Esophagus squamous epithelium (tissue), 5 donors: Measurements from ENCODE around the gene B3GNT3. TPM values are rescaled to one million over a fixed set of nuclear protein-coding genes. Genes with fewer than 3 reads are reported as not detected.

ENCODE experiments used
- DNase-seq: peaks from one replicate; lab custom pipeline; 2025; lab: John Stamatoyannopoulos, UW
- H3K27ac ChIP-seq, 4 donors: fragments of 200-600 bp; sonication (generic); one replicate each; pipeline ENCODE4 v1.5.1; 2016 to 2019; ENCODE audit warnings: mild to moderate bottlenecking in 1 of 4
- H3K27me3 ChIP-seq, 4 donors: fragments of 200-600 bp; sonication (generic); 1 replicate in 3 of 4; 2 replicates in 1 of 4; pipeline versions ENCODE4 v1.5.1 to v1.6.0; 2017 to 2021; ENCODE audit warnings: antibody characterized with exemption in 1 of 4
- H3K36me3 ChIP-seq, 3 donors: fragments of 200-600 bp; sonication (generic); one replicate each; pipeline ENCODE4 v1.5.1; 2016 to 2019
- H3K4me1 ChIP-seq, 3 donors: fragments of 200-600 bp; sonication (generic); one replicate each; pipeline ENCODE4 v1.5.1; 2017 to 2019
- H3K4me3 ChIP-seq, 4 donors: fragments of 200-600 bp; sonication (generic); 1 replicate in 3 of 4; 2 replicates in 1 of 4; pipeline ENCODE4 v1.5.1; 2016 to 2019; ENCODE audit warnings: mild to moderate bottlenecking in 2 of 4, moderate library complexity in 1 of 4
- H3K9me3 ChIP-seq, 3 donors: fragments of 200-600 bp; sonication (generic); one replicate each; pipeline ENCODE4 v1.5.1; 2016 to 2019
- POLR2A ChIP-seq, 4 donors: fragments of 450-650 bp; IDR thresholded peaks; one replicate each; pipeline ENCODE4 v1.6.1; 2017; ENCODE audit warnings: antibody characterized with exemption in 4 of 4, mild to moderate bottlenecking in 4 of 4, moderate library complexity in 3 of 4
- WGBS, 2 donors: methylation state at CpG; one replicate each; pipeline ENCODE4 v1.1.5; 2018; 5-methylcytosine and 5-hydroxymethylcytosine counted together
- intact Hi-C: fragments of 100-400 bp; cut with DNase I; formaldehyde crosslinking; loops from one replicate; pipeline ENCODE4 v1.15.0; 2022
- total RNA-seq, 4 donors: library from RNA; depleted of rRNA; stranded (reverse); fragments of >200 nt; gene quantifications; one replicate each; pipeline ENCODE4 v1.1.0, GENCODE V29; 2016
- TF ChIP-seq, protein P1 (sequence below), 6 experiments: fragments of 450-650 bp in 4 of 6; fragments of 200-600 bp in 2 of 6; sonication (generic) in 2 of 6; IDR thresholded peaks; one replicate each; pipeline ENCODE4 v1.5.1; 2016 to 2019; ENCODE audit warnings: antibody characterized with exemption in 6 of 6, mild to moderate bottlenecking in 4 of 6, moderate library complexity in 4 of 6
- donor health status: DM: yes; HTN: yes; CAD: no.

Gene B3GNT3
- total RNA-seq, 4 donors from 2014 or later = 11.6 to 23.5 (median 21.2) TPM

DNA sequence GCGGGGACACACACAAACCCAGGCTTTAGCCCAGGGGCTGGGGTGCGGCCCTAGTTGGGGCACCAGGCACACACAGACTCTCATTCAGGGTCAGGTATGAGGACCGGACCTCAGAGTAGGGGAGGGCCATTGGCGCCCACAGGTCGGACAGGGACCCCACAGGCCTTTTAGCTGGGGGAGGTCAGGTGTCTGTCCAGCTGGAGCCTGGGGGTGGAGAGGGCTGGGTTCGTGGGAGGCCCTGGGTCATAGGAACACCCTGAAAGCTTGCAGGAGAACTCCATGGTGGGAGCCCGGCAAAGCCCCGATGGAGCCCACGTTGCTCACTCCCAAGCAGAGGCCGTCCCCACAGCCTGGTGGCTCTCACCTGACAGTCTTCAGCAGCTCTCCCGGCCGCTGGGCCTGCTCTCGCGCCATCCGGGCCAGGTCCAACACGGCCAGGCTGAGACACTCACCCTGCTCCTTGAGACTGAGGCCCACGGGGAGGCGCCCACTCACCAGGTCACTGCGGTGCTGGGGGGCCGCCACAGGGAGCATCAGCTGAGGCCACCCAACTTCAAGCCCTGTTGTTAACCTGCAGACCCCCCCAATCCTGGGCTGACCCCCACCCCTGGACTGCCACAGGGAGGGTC, 47.8 kb downstream of the B3GNT3 start:
- Histone ChIP-seq H3K36me3 (peaks cover 0 to 21% (median 0%) of the 10 kb centered on the region in 3 donors), H3K4me3 (peak overlapping the region in 3 of 4 donors; percentile 25 to 63 (median 42)), H3K9me3 (no peaks in the 10 kb centered on the region), H3K4me1 (peaks cover 10 to 55% (median 15%) of the 10 kb centered on the region in 3 donors), H3K27me3 (peaks cover 0 to 70% (median 0%) of the 10 kb centered on the region in 4 donors), H3K27ac (peak overlapping the region in 3 of 4 donors; percentile 1 to 49 (median 39))
- intact Hi-C loops = no loop called here
- no peak for TF ChIP-seq POLR2A (IDR thresholded peaks at IDR 0.05)
- TF ChIP-seq, protein P1, sequence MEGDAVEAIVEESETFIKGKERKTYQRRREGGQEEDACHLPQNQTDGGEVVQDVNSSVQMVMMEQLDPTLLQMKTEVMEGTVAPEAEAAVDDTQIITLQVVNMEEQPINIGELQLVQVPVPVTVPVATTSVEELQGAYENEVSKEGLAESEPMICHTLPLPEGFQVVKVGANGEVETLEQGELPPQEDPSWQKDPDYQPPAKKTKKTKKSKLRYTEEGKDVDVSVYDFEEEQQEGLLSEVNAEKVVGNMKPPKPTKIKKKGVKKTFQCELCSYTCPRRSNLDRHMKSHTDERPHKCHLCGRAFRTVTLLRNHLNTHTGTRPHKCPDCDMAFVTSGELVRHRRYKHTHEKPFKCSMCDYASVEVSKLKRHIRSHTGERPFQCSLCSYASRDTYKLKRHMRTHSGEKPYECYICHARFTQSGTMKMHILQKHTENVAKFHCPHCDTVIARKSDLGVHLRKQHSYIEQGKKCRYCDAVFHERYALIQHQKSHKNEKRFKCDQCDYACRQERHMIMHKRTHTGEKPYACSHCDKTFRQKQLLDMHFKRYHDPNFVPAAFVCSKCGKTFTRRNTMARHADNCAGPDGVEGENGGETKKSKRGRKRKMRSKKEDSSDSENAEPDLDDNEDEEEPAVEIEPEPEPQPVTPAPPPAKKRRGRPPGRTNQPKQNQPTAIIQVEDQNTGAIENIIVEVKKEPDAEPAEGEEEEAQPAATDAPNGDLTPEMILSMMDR (IDR thresholded peaks at IDR 0.05) = no peak
- WGBS, 2 donors = no CpG with 5 or more reads among the region's 20 CpGs
- no peak for DNase-seq

DNA sequence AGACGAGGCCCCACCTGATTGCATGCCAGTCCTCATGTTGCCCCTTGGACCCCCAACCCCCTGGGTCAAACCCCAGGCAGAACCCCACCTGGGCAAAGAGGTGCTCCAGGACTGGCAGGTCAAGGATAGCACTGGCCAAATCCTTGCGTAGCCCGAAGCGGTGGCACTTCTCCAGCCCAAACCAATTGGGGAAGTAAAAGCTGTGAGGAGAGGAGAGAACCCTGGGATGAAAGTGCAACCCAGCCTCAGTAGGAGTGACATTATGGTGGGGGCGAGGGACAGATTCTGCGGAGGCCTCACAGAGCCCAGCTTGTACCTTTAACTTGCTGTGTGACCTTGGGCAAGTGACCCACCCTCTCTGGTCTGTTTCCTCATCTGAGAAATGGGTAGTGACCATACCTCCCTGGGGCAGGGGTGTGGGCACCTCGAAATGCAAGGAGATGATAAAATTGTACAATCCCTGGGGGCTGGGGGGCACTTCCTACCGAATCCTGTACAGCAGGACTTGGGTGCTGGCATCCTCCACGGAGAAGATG, 48.4 kb downstream of the B3GNT3 start:
- TF ChIP-seq, protein P1 (IDR thresholded peaks at IDR 0.05) = no peak
- TF ChIP-seq POLR2A (IDR thresholded peaks at IDR 0.05) = no peak
- Histone ChIP-seq H3K27me3 (peaks cover 0 to 74% (median 0%) of the 10 kb centered on the region in 4 donors), H3K4me1 (peaks cover 12 to 61% (median 20%) of the 10 kb centered on the region in 3 donors), H3K4me3 (no peak overlapping the region), H3K36me3 (peaks cover 0 to 16% (median 0%) of the 10 kb centered on the region in 3 donors), H3K9me3 (no peaks in the 10 kb centered on the region), H3K27ac (no peak overlapping the region)
- WGBS, 2 donors = 77 to 89% methylated on average over 4 to 6 of the region's 9 CpGs
- intact Hi-C loops = no loop called here
- no peak for DNase-seq

DNA sequence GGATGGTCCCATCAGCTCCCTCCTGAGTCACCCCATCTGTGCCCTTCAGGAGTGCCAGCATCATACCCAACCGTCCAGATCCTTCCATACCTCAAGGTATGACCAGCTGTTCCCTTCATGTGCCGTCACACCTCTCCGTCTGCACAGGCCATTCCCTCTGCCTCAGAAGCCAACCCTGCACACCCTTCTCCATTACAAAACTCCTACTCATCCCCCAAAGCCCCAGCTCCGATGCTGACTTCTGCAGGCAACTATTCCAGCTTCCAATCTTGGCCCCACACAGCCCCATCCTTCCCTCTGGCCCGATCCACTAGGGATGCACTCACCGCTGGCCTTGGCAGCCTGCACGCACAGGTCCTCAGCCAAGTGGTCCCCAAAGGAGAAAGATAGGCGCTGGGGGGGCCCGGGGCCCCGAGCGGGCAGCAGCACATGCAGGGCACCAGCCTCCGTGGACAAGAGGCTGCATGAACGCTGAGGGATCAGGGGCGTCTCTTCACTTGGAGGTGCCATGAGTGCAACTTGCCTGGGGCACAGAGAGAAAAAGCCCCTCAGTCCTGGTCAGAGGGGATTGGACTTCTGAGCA, 49.1 kb downstream of the B3GNT3 start:
- H3K4me3 ChIP-seq = no peak overlapping the region
- no peaks in the 10 kb centered on the region for H3K9me3 ChIP-seq
- peaks cover 19 to 67% (median 22%) of the 10 kb centered on the region in 3 donors for H3K4me1 ChIP-seq
- 75 to 84% methylated on average over 7 to 8 of the region's 14 CpGs for WGBS, 2 donors
- intact Hi-C loops = no loop called here
- peaks cover 0 to 12% (median 0%) of the 10 kb centered on the region in 3 donors for H3K36me3 ChIP-seq
- DNase-seq = no peak
- H3K27ac ChIP-seq = no peak overlapping the region
- peaks cover 0 to 74% (median 0%) of the 10 kb centered on the region in 4 donors for H3K27me3 ChIP-seq
- TF ChIP-seq, protein P1 (IDR thresholded peaks at IDR 0.05) = no peak
- TF ChIP-seq POLR2A (IDR thresholded peaks at IDR 0.05) = no peak

GRCh38 chr19:17846146-17846545, 51.2 kb downstream of the B3GNT3 start:
- Histone ChIP-seq H3K27me3 (peaks cover 0 to 64% (median 0%) of the 10 kb centered on the region in 4 donors), H3K27ac (peak overlapping the region in 2 of 4 donors; percentile 4 to 87), H3K4me1 (peaks cover 22 to 89% (median 39%) of the 10 kb centered on the region in 3 donors), H3K4me3 (peak overlapping the region in 2 of 4 donors; percentile 46 to 65), H3K36me3 (peaks cover 0 to 3% (median 0%) of the 10 kb centered on the region in 3 donors), H3K9me3 (no peaks in the 10 kb centered on the region)
- DNase-seq = no peak
- 69 to 71% methylated on average over 8 of the region's 8 CpGs for WGBS, 2 donors
- TF ChIP-seq POLR2A (IDR thresholded peaks at IDR 0.05) = no peak
- TF ChIP-seq, protein P1 (IDR thresholded peaks at IDR 0.05) = no peak
- intact Hi-C loops = no loop called here
